HG03378 (cell line): Measurements from ENCODE around the gene ADIPOQ.
"Not testable (repeated sequence)": the region's sequence is repeated elsewhere in the genome, so short reads cannot be mapped to it uniquely, and the experiment has no call there.

Experiments
- ATAC-seq: cut with Tn5 transposase; IDR thresholded peaks from one replicate; pipeline ENCODE4 v1.9.1; 2021; ENCODE audit warnings: mild to moderate bottlenecking, moderate library complexity; ENCODE audit not compliant: unreplicated experiment

ADIPOQ gene

GRCh38 chr3:186870421-186871201 lies 28.1 kb downstream of the ADIPOQ start:
- no peak for ATAC-seq

GRCh38 chr3:186871403-186871924 lies 29.0 kb downstream of the ADIPOQ start:
- ATAC-seq: no peak

GRCh38 chr3:186873796-186874195 lies 31.3 kb downstream of the ADIPOQ start:
- not testable (repeated sequence) for ATAC-seq

GRCh38 chr3:186874216-186874615 lies 31.7 kb downstream of the ADIPOQ start:
- not testable (repeated sequence) for ATAC-seq

- ATAC-seq: not testable (repeated sequence)
These were observed 32.3 kb downstream of the ADIPOQ start for GRCh38 chr3:186874841-186875240.

- ATAC-seq: no peak
These were observed 33.2 kb downstream of the ADIPOQ start for GRCh38 chr3:186875708-186876107.

GRCh38 chr3:186879781-186880180 lies 37.3 kb downstream of the ADIPOQ start:
- ATAC-seq: no peak

- no peak for ATAC-seq
These were observed 37.9 kb downstream of the ADIPOQ start for GRCh38 chr3:186880406-186880805.

GRCh38 chr3:186882150-186882524 lies 39.6 kb downstream of the ADIPOQ start:
- ATAC-seq: no peak

GRCh38 chr3:186882881-186883685 lies 40.6 kb downstream of the ADIPOQ start:
- no peak for ATAC-seq

GRCh38 chr3:186883686-186884058 lies 41.2 kb downstream of the ADIPOQ start:
- ATAC-seq: no peak

- ATAC-seq: not testable (repeated sequence)
These were observed 42.4 kb downstream of the ADIPOQ start for GRCh38 chr3:186884868-186885267.

GRCh38 chr3:186886202-186886981 lies 43.9 kb downstream of the ADIPOQ start:
- ATAC-seq: no peak

- ATAC-seq: not testable (repeated sequence)
These were observed 45.0 kb downstream of the ADIPOQ start for GRCh38 chr3:186887507-186887938.

- ATAC-seq: no peak
These were observed 46.1 kb downstream of the ADIPOQ start for GRCh38 chr3:186888569-186888968.

- ATAC-seq: not testable (repeated sequence)
These were observed 47.2 kb downstream of the ADIPOQ start for GRCh38 chr3:186889698-186890097.

GRCh38 chr3:186890911-186891310 lies 48.4 kb downstream of the ADIPOQ start:
- no peak for ATAC-seq

GRCh38 chr3:186893071-186893470 lies 50.6 kb downstream of the ADIPOQ start:
- not testable (repeated sequence) for ATAC-seq

GRCh38 chr3:186895406-186895805 lies 52.9 kb downstream of the ADIPOQ start:
- ATAC-seq: no peak

GRCh38 chr3:186896006-186896405 lies 53.5 kb downstream of the ADIPOQ start:
- ATAC-seq: no peak

GRCh38 chr3:186896875-186897274 lies 54.4 kb downstream of the ADIPOQ start:
- no peak for ATAC-seq
